Adrenal gland (tissue), 5 donors: ENCODE measurements around the gene IMPACT.

Experiments
- POLR2A ChIP-seq, 2 donors: fragments of 450-650 bp; IDR thresholded peaks; one replicate each; pipeline ENCODE4 v1.6.1; 2017; ENCODE audit warnings: antibody characterized with exemption in 2 of 2, mild to moderate bottlenecking in 2 of 2, moderate library complexity in 1 of 2
- TF ChIP-seq, protein P1 (sequence below), 6 experiments: fragments of 450-650 bp in 4 of 6; fragments of 200-600 bp in 2 of 6; sonication (generic) in 1 of 6; IDR thresholded peaks; 1 replicate in 5 of 6; 2 replicates in 1 of 6; pipeline versions ENCODE4 v1.5.1 to v1.8.0; 2016 to 2021; ENCODE audit warnings: antibody characterized with exemption in 6 of 6, mild to moderate bottlenecking in 2 of 6, moderate library complexity in 1 of 6
- donor health status: DM: no; HTN: no; CAD: no.

GRCh38 chr18:24465486-24465885, 39.0 kb downstream of the IMPACT start:
- TF ChIP-seq, protein P1, sequence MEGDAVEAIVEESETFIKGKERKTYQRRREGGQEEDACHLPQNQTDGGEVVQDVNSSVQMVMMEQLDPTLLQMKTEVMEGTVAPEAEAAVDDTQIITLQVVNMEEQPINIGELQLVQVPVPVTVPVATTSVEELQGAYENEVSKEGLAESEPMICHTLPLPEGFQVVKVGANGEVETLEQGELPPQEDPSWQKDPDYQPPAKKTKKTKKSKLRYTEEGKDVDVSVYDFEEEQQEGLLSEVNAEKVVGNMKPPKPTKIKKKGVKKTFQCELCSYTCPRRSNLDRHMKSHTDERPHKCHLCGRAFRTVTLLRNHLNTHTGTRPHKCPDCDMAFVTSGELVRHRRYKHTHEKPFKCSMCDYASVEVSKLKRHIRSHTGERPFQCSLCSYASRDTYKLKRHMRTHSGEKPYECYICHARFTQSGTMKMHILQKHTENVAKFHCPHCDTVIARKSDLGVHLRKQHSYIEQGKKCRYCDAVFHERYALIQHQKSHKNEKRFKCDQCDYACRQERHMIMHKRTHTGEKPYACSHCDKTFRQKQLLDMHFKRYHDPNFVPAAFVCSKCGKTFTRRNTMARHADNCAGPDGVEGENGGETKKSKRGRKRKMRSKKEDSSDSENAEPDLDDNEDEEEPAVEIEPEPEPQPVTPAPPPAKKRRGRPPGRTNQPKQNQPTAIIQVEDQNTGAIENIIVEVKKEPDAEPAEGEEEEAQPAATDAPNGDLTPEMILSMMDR (IDR thresholded peaks at IDR 0.05), result no peak
- no peak for TF ChIP-seq POLR2A (IDR thresholded peaks at IDR 0.05)
